ENCODE data around the gene RASGRF1.
"Not testable (repeated sequence)": the region's sequence is repeated elsewhere in the genome, so short reads cannot be mapped to it uniquely, and the experiment has no call there.

RASGRF1 gene

GRCh38 chr15:79034284-79034683 lies 56.3 kb downstream of the RASGRF1 start:
- no peak overlapping the region for H3K27ac Mint-ChIP-seq
- H3K4me1 Mint-ChIP-seq (ENCODE audit: low read depth): no peaks in the 10 kb centered on the region
- H3K4me3 Mint-ChIP-seq: no peak overlapping the region
- peaks cover 20% of the 10 kb centered on the region for H3K27me3 Mint-ChIP-seq (ENCODE audit: low read depth)
- H3K9me3 Mint-ChIP-seq: no peaks in the 10 kb centered on the region
- no peaks in the 10 kb centered on the region for H3K36me3 Mint-ChIP-seq (ENCODE audit: low read depth)
- no peak for DNase-seq (ENCODE audit: low spot score)

- H3K9me3 Mint-ChIP-seq: no peaks in the 10 kb centered on the region
- H3K4me1 Mint-ChIP-seq (ENCODE audit: low read depth): no peaks in the 10 kb centered on the region
- DNase-seq (ENCODE audit: low spot score): no peak
- H3K27ac Mint-ChIP-seq: no peak overlapping the region
- peaks cover 20% of the 10 kb centered on the region for H3K27me3 Mint-ChIP-seq (ENCODE audit: low read depth)
- H3K4me3 Mint-ChIP-seq: no peak overlapping the region
- no peaks in the 10 kb centered on the region for H3K36me3 Mint-ChIP-seq (ENCODE audit: low read depth)
These were observed 57.9 kb downstream of the RASGRF1 start for GRCh38 chr15:79032656-79033055.

GRCh38 chr15:79031821-79032220 lies 58.8 kb downstream of the RASGRF1 start:
- no peak for DNase-seq (ENCODE audit: low spot score)
- Mint-ChIP-seq H3K36me3 (ENCODE audit: low read depth) (no peaks in the 10 kb centered on the region), H3K9me3 (no peaks in the 10 kb centered on the region), H3K4me3 (no peak overlapping the region), H3K27ac (no peak overlapping the region), H3K4me1 (ENCODE audit: low read depth) (no peaks in the 10 kb centered on the region), H3K27me3 (ENCODE audit: low read depth) (peaks cover 18% of the 10 kb centered on the region)

- H3K36me3 Mint-ChIP-seq (ENCODE audit: low read depth): no peaks in the 10 kb centered on the region
- H3K27me3 Mint-ChIP-seq (ENCODE audit: low read depth): peaks cover 13% of the 10 kb centered on the region
- no peaks in the 10 kb centered on the region for H3K4me1 Mint-ChIP-seq (ENCODE audit: low read depth)
- H3K27ac Mint-ChIP-seq: no peak overlapping the region
- no peak overlapping the region for H3K4me3 Mint-ChIP-seq
- H3K9me3 Mint-ChIP-seq: no peaks in the 10 kb centered on the region
- no peak for DNase-seq (ENCODE audit: low spot score)
These were observed 59.4 kb downstream of the RASGRF1 start for GRCh38 chr15:79031201-79031600.

GRCh38 chr15:79030470-79030869 lies 60.1 kb downstream of the RASGRF1 start:
- no peaks in the 10 kb centered on the region for H3K4me1 Mint-ChIP-seq (ENCODE audit: low read depth)
- no peak for DNase-seq (ENCODE audit: low spot score)
- H3K4me3 Mint-ChIP-seq: no peak overlapping the region
- no peaks in the 10 kb centered on the region for H3K9me3 Mint-ChIP-seq
- H3K27me3 Mint-ChIP-seq (ENCODE audit: low read depth): peaks cover 11% of the 10 kb centered on the region
- no peaks in the 10 kb centered on the region for H3K36me3 Mint-ChIP-seq (ENCODE audit: low read depth)
- no peak overlapping the region for H3K27ac Mint-ChIP-seq

GRCh38 chr15:79028411-79028964 lies 62.1 kb downstream of the RASGRF1 start:
- H3K4me1 Mint-ChIP-seq (ENCODE audit: low read depth): no peaks in the 10 kb centered on the region
- H3K27ac Mint-ChIP-seq: no peak overlapping the region
- peaks cover 5% of the 10 kb centered on the region for H3K9me3 Mint-ChIP-seq
- H3K4me3 Mint-ChIP-seq: no peak overlapping the region
- no peak for DNase-seq (ENCODE audit: low spot score)
- peaks cover 2% of the 10 kb centered on the region for H3K27me3 Mint-ChIP-seq (ENCODE audit: low read depth)
- H3K36me3 Mint-ChIP-seq (ENCODE audit: low read depth): no peaks in the 10 kb centered on the region

GRCh38 chr15:79027532-79028410 lies 62.8 kb downstream of the RASGRF1 start:
- Mint-ChIP-seq H3K27ac (no peak overlapping the region), H3K4me1 (ENCODE audit: low read depth) (no peaks in the 10 kb centered on the region), H3K9me3 (peaks cover 5% of the 10 kb centered on the region), H3K27me3 (ENCODE audit: low read depth) (peaks cover 2% of the 10 kb centered on the region), H3K36me3 (ENCODE audit: low read depth) (no peaks in the 10 kb centered on the region), H3K4me3 (no peak overlapping the region)
- DNase-seq (ENCODE audit: low spot score): no peak

GRCh38 chr15:79025802-79026201 lies 64.8 kb downstream of the RASGRF1 start:
- H3K36me3 Mint-ChIP-seq (ENCODE audit: low read depth): no peaks in the 10 kb centered on the region
- no peak overlapping the region for H3K27ac Mint-ChIP-seq
- no peaks in the 10 kb centered on the region for H3K4me1 Mint-ChIP-seq (ENCODE audit: low read depth)
- H3K27me3 Mint-ChIP-seq (ENCODE audit: low read depth): peaks cover 2% of the 10 kb centered on the region
- DNase-seq (ENCODE audit: low spot score): no peak
- no peak overlapping the region for H3K4me3 Mint-ChIP-seq
- peaks cover 5% of the 10 kb centered on the region for H3K9me3 Mint-ChIP-seq

GRCh38 chr15:79025201-79025600 lies 65.4 kb downstream of the RASGRF1 start:
- no peaks in the 10 kb centered on the region for H3K4me1 Mint-ChIP-seq (ENCODE audit: low read depth)
- H3K27ac Mint-ChIP-seq: no peak overlapping the region
- DNase-seq (ENCODE audit: low spot score): no peak
- H3K27me3 Mint-ChIP-seq (ENCODE audit: low read depth): peaks cover 2% of the 10 kb centered on the region
- H3K9me3 Mint-ChIP-seq: peaks cover 5% of the 10 kb centered on the region
- H3K36me3 Mint-ChIP-seq (ENCODE audit: low read depth): no peaks in the 10 kb centered on the region
- H3K4me3 Mint-ChIP-seq: no peak overlapping the region

- H3K27ac Mint-ChIP-seq; DNase-seq (ENCODE audit: low spot score); H3K4me3 Mint-ChIP-seq; H3K4me1 Mint-ChIP-seq (ENCODE audit: low read depth); H3K36me3 Mint-ChIP-seq (ENCODE audit: low read depth); H3K27me3 Mint-ChIP-seq (ENCODE audit: low read depth); H3K9me3 Mint-ChIP-seq: not testable (repeated sequence)
These were observed 66.1 kb downstream of the RASGRF1 start for GRCh38 chr15:79024493-79024892.

GRCh38 chr15:79023918-79024317 lies 66.7 kb downstream of the RASGRF1 start:
- H3K9me3 Mint-ChIP-seq: peaks cover 5% of the 10 kb centered on the region
- no peaks in the 10 kb centered on the region for H3K36me3 Mint-ChIP-seq (ENCODE audit: low read depth)
- H3K27me3 Mint-ChIP-seq (ENCODE audit: low read depth): peaks cover 2% of the 10 kb centered on the region
- H3K27ac Mint-ChIP-seq: no peak overlapping the region
- no peak overlapping the region for H3K4me3 Mint-ChIP-seq
- no peaks in the 10 kb centered on the region for H3K4me1 Mint-ChIP-seq (ENCODE audit: low read depth)
- no peak for DNase-seq (ENCODE audit: low spot score)

GRCh38 chr15:79023546-79023890 lies 67.1 kb downstream of the RASGRF1 start:
- no peaks in the 10 kb centered on the region for H3K4me1 Mint-ChIP-seq (ENCODE audit: low read depth)
- H3K9me3 Mint-ChIP-seq: peaks cover 5% of the 10 kb centered on the region
- no peaks in the 10 kb centered on the region for H3K36me3 Mint-ChIP-seq (ENCODE audit: low read depth)
- DNase-seq (ENCODE audit: low spot score): no peak
- H3K4me3 Mint-ChIP-seq: no peak overlapping the region
- peaks cover 2% of the 10 kb centered on the region for H3K27me3 Mint-ChIP-seq (ENCODE audit: low read depth)
- no peak overlapping the region for H3K27ac Mint-ChIP-seq

GRCh38 chr15:79018960-79019359 lies 71.6 kb downstream of the RASGRF1 start:
- no peak overlapping the region for H3K4me3 Mint-ChIP-seq
- H3K27me3 Mint-ChIP-seq (ENCODE audit: low read depth): peaks cover 5% of the 10 kb centered on the region
- H3K4me1 Mint-ChIP-seq (ENCODE audit: low read depth): no peaks in the 10 kb centered on the region
- H3K9me3 Mint-ChIP-seq: peaks cover 2% of the 10 kb centered on the region
- DNase-seq (ENCODE audit: low spot score): no peak
- no peaks in the 10 kb centered on the region for H3K36me3 Mint-ChIP-seq (ENCODE audit: low read depth)
- no peak overlapping the region for H3K27ac Mint-ChIP-seq

- H3K27me3 Mint-ChIP-seq (ENCODE audit: low read depth): peaks cover 5% of the 10 kb centered on the region
- H3K4me3 Mint-ChIP-seq: no peak overlapping the region
- H3K9me3 Mint-ChIP-seq: no peaks in the 10 kb centered on the region
- no peak overlapping the region for H3K27ac Mint-ChIP-seq
- H3K4me1 Mint-ChIP-seq (ENCODE audit: low read depth): no peaks in the 10 kb centered on the region
- H3K36me3 Mint-ChIP-seq (ENCODE audit: low read depth): no peaks in the 10 kb centered on the region
- no peak for DNase-seq (ENCODE audit: low spot score)
These were observed 72.6 kb downstream of the RASGRF1 start for GRCh38 chr15:79017953-79018352.
